K562 (cell line): Measurements from ENCODE around the gene ZBTB24. TPM values are rescaled to one million over a fixed set of nuclear protein-coding genes. Genes with fewer than 3 reads are reported as not detected.

Experiments
- ARID2 ChIP-seq: fragments of 450-650 bp; IDR thresholded peaks from 2 replicates; pipeline ENCODE4 v1.6.1; 2017; ENCODE audit warnings: antibody characterized with exemption, mild to moderate bottlenecking
- CBX3 ChIP-seq, 2 experiments: IDR thresholded peaks; 1 replicate in 1 of 2; 2 replicates in 1 of 2; pipeline ENCODE4 v1.6.1; 2012; ENCODE audit warnings: inconsistent platforms in 2 of 2, low read length in 2 of 2, borderline replicate concordance in 1 of 2, control low read depth in 1 of 2
- CEBPB ChIP-seq: fragments of 450-650 bp; IDR thresholded peaks from 2 replicates; pipeline ENCODE4 v1.6.1; 2016; ENCODE audit warnings: missing genetic modification characterization, missing compliant biosample characterization
- DPF2 ChIP-seq: fragments of 450-650 bp; IDR thresholded peaks from 2 replicates; pipeline ENCODE4 v1.6.1; 2016
- EWSR1 ChIP-seq: fragments of 450-650 bp; IDR thresholded peaks from 2 replicates; pipeline ENCODE4 v1.6.1; 2018; ENCODE audit warnings: borderline replicate concordance, mild to moderate bottlenecking, low read depth, moderate library complexity; ENCODE audit not compliant: partially characterized antibody
- FOSL1 ChIP-seq: fragments of 200-800 bp; sonication (Bioruptor generic); conservative IDR thresholded peaks from 2 replicates; pipeline ENCODE4 v1.6.1; 2016; ENCODE audit warnings: missing genetic modification characterization, missing compliant biosample characterization
- FOXA1 ChIP-seq: fragments of 450-650 bp; IDR thresholded peaks from 2 replicates; pipeline ENCODE4 v1.6.1; 2016; ENCODE audit warnings: mild to moderate bottlenecking, borderline replicate concordance
- FOXK1 ChIP-seq: sonication (generic); formaldehyde crosslinking; IDR thresholded peaks from 2 replicates; pipeline ENCODE4 v1.8.0; 2022; ENCODE audit warnings: missing genetic modification reagents, mild to moderate bottlenecking, borderline replicate concordance
- KDM1A ChIP-seq, 2 experiments: fragments of 450-650 bp; IDR thresholded peaks; 2 replicates each; pipeline ENCODE4 v1.6.1; 2016; ENCODE audit warnings: mild to moderate bottlenecking in 2 of 2
- POLR2A ChIP-seq: fragments of 450-650 bp; conservative IDR thresholded peaks from 2 replicates; pipeline ENCODE4 v1.6.1; 2016
- RBFOX2 ChIP-seq: fragments of 200-400 bp; formaldehyde crosslinking; IDR thresholded peaks from 2 replicates; pipeline ENCODE4 v1.6.1; 2017; ENCODE audit warnings: low read depth, mild to moderate bottlenecking, low read length, moderate library complexity
- ZNF311 ChIP-seq: fragments of 250-450 bp; sonication (Bioruptor Pico); IDR thresholded peaks from 2 replicates; pipeline ENCODE4 v1.4.0; 2020; ENCODE audit warnings: mild to moderate bottlenecking, moderate library complexity
- ZNF79 ChIP-seq: fragments of 250-450 bp; sonication (Bioruptor Pico); IDR thresholded peaks from 2 replicates; pipeline ENCODE4 v1.4.0; 2020; ENCODE audit warnings: low read depth, mild to moderate bottlenecking, moderate library complexity
- polyA plus RNA-seq, 8 experiments: library from polyadenylated mRNA; depleted of rRNA in 4 of 8; stranded (reverse) in 5 of 8; unstranded in 3 of 8; fragments of >200 nt; fragmentation: Nextera tagmentation in 2 of 8; fragmentation: Illumina TruSeq in 1 of 8; extraction: Ambion mirVana in 2 of 8; extraction: Trizol in 1 of 8; gene quantifications; 2 replicates each; pipeline versions ENCODE4 v1.2.1 to v1.2.3, GENCODE V29; 2011 to 2014; ENCODE audit warnings: inconsistent platforms in 1 of 8, missing spikeins in 1 of 8
- total RNA-seq, 7 experiments: library from RNA; depleted of rRNA in 6 of 7; stranded (reverse); fragments of >200 nt in 6 of 7; fragmentation: Illumina TruSeq in 2 of 7; extraction: Trizol in 2 of 7; gene quantifications; 2 replicates each; pipeline versions ENCODE4 v1.2.1 to v1.2.3, GENCODE V29; 2011 to 2021; ENCODE audit warnings: low replicate concordance in 1 of 7
- TF ChIP-seq, protein P1 (sequence below), 2 experiments: fragments of 450-650 bp in 1 of 2; sonication (generic) in 1 of 2; formaldehyde crosslinking in 1 of 2; IDR thresholded peaks; 2 replicates each; pipeline versions ENCODE4 v1.7.1 to v1.9.0; 2016 to 2022; ENCODE audit warnings: inconsistent platforms in 1 of 2, mild to moderate bottlenecking in 1 of 2, missing genetic modification reagents in 1 of 2
- TF ChIP-seq, protein P2 (sequence below), 2 experiments: fragments of 450-650 bp in 1 of 2; sonication (generic) in 1 of 2; formaldehyde crosslinking; conservative IDR thresholded peaks; 2 replicates each; pipeline versions ENCODE4 v1.4.0 to v1.8.1; 2020 to 2022; ENCODE audit warnings: mild to moderate bottlenecking in 1 of 2, missing genetic modification reagents in 1 of 2
- TF ChIP-seq, protein P3 (sequence below), 2 experiments: fragments of 450-650 bp; IDR thresholded peaks; 2 replicates each; pipeline ENCODE4 v1.6.1; 2018; ENCODE audit warnings: mild to moderate bottlenecking in 2 of 2, low read depth in 1 of 2; ENCODE audit not compliant: partially characterized antibody in 2 of 2

The ZBTB24 gene
- total and polyA plus RNA-seq, 9 of the 15 experiments (the other 6 are each of a cell fraction or from before 2014, with no cell fraction given): 2.0 to 16.7 (median 8.3) TPM

- TF ChIP-seq, protein P1, sequence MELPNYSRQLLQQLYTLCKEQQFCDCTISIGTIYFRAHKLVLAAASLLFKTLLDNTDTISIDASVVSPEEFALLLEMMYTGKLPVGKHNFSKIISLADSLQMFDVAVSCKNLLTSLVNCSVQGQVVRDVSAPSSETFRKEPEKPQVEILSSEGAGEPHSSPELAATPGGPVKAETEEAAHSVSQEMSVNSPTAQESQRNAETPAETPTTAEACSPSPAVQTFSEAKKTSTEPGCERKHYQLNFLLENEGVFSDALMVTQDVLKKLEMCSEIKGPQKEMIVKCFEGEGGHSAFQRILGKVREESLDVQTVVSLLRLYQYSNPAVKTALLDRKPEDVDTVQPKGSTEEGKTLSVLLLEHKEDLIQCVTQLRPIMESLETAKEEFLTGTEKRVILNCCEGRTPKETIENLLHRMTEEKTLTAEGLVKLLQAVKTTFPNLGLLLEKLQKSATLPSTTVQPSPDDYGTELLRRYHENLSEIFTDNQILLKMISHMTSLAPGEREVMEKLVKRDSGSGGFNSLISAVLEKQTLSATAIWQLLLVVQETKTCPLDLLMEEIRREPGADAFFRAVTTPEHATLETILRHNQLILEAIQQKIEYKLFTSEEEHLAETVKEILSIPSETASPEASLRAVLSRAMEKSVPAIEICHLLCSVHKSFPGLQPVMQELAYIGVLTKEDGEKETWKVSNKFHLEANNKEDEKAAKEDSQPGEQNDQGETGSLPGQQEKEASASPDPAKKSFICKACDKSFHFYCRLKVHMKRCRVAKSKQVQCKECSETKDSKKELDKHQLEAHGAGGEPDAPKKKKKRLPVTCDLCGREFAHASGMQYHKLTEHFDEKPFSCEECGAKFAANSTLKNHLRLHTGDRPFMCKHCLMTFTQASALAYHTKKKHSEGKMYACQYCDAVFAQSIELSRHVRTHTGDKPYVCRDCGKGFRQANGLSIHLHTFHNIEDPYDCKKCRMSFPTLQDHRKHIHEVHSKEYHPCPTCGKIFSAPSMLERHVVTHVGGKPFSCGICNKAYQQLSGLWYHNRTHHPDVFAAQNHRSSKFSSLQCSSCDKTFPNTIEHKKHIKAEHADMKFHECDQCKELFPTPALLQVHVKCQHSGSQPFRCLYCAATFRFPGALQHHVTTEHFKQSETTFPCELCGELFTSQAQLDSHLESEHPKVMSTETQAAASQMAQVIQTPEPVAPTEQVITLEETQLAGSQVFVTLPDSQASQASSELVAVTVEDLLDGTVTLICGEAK (IDR thresholded peaks at IDR 0.05): 0 out of 2 replicates have a peak, but pooled peaks have one; percentile 38
- TF ChIP-seq, protein P1 (CRISPR knock-in tag; IDR thresholded peaks at IDR 0.05): no peak
- TF ChIP-seq KDM1A (IDR thresholded peaks at IDR 0.05): no peak
- TF ChIP-seq DPF2: no peak
- TF ChIP-seq EWSR1: no peak
- TF ChIP-seq CEBPB (tag): no peak
- TF ChIP-seq, protein P2, sequence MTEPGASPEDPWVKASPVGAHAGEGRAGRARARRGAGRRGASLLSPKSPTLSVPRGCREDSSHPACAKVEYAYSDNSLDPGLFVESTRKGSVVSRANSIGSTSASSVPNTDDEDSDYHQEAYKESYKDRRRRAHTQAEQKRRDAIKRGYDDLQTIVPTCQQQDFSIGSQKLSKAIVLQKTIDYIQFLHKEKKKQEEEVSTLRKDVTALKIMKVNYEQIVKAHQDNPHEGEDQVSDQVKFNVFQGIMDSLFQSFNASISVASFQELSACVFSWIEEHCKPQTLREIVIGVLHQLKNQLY (CRISPR knock-in tag; conservative IDR thresholded peaks at IDR 0.05): no peak
- no peak for TF ChIP-seq FOXK1 (CRISPR knock-in tag)
- no peak for TF ChIP-seq RBFOX2
- TF ChIP-seq ZNF311: no peak
- TF ChIP-seq, protein P3, sequence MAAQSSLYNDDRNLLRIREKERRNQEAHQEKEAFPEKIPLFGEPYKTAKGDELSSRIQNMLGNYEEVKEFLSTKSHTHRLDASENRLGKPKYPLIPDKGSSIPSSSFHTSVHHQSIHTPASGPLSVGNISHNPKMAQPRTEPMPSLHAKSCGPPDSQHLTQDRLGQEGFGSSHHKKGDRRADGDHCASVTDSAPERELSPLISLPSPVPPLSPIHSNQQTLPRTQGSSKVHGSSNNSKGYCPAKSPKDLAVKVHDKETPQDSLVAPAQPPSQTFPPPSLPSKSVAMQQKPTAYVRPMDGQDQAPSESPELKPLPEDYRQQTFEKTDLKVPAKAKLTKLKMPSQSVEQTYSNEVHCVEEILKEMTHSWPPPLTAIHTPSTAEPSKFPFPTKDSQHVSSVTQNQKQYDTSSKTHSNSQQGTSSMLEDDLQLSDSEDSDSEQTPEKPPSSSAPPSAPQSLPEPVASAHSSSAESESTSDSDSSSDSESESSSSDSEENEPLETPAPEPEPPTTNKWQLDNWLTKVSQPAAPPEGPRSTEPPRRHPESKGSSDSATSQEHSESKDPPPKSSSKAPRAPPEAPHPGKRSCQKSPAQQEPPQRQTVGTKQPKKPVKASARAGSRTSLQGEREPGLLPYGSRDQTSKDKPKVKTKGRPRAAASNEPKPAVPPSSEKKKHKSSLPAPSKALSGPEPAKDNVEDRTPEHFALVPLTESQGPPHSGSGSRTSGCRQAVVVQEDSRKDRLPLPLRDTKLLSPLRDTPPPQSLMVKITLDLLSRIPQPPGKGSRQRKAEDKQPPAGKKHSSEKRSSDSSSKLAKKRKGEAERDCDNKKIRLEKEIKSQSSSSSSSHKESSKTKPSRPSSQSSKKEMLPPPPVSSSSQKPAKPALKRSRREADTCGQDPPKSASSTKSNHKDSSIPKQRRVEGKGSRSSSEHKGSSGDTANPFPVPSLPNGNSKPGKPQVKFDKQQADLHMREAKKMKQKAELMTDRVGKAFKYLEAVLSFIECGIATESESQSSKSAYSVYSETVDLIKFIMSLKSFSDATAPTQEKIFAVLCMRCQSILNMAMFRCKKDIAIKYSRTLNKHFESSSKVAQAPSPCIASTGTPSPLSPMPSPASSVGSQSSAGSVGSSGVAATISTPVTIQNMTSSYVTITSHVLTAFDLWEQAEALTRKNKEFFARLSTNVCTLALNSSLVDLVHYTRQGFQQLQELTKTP (IDR thresholded peaks at IDR 0.05; ENCODE audit: low read depth in 1 of 2, partially characterized antibody in 2 of 2): peak in 1 of 2 experiments; percentile 30
- TF ChIP-seq FOXA1: 0 out of 2 replicates have a peak, but pooled peaks have one; percentile 2
- no peak for TF ChIP-seq CBX3 (IDR thresholded peaks at IDR 0.05; ENCODE audit: borderline replicate concordance in 1 of 2, low read length in 2 of 2)
- TF ChIP-seq ARID2: no peak
- no peak for TF ChIP-seq ZNF79 (CRISPR knock-in tag)
- no peak for TF ChIP-seq POLR2A
- TF ChIP-seq FOSL1 (tag): no peak
Measured at GRCh38 chr6:109483735-109484057, 677 bp upstream of the ZBTB24 start (continued).
